ENCODE results near the gene CD63. TPM values are rescaled to one million over a fixed set of nuclear protein-coding genes. Genes with fewer than 3 reads are reported as not detected.

CD63 gene
- total and polyA plus RNA-seq, 5 donors from 2014 or later, result 46.4 to 205 (median 167) TPM

DNA sequence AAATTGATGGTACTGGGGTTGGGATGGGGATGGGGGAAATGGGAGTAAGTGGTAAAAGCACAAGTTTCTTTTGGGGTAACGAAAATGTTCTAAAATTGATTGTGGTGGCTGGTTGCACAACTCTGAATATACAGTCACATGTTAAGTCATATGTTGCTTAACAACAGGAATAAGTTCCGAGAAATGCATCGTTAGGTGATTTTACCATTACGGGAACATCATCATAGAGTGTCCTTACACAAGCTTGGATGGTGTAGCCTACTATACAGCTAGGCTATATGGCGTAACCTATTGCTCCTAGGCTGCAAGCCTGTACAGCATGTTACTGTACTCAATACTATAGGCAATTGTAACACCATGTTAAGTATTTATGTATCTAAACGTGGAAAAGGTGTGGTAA lies 52.1 kb downstream of the CD63 start:
- H3K4me1 Mint-ChIP-seq, result peaks cover 0 to 7% (median 0%) of the 10 kb centered on the region in 4 donors
- Histone ChIP-seq H3K27ac (ENCODE audit: insufficient read depth, low read length, poor library complexity, severe bottlenecking) (no peak overlapping the region), H3K36me3 (ENCODE audit: control insufficient read depth, insufficient read depth, low read length) (no peaks in the 10 kb centered on the region), H3K4me3 (ENCODE audit: low read depth, low read length) (no peak overlapping the region), H3K9me3 (ENCODE audit: control insufficient read depth in 2 of 2, low read length in 2 of 2) (no peaks in the 10 kb centered on the region), H3K27me3 (ENCODE audit: control insufficient read depth, insufficient read depth, low read length) (peaks cover 11% of the 10 kb centered on the region), H3K4me1 (ENCODE audit: control insufficient read depth, insufficient read depth, low read length, poor library complexity, severe bottlenecking) (no peaks in the 10 kb centered on the region)
- no peaks in the 10 kb centered on the region for H3K9me3 Mint-ChIP-seq
- H3K36me3 Mint-ChIP-seq, result no peaks in the 10 kb centered on the region
- DNase-seq (no peak), ATAC-seq (ENCODE audit: low read depth in 2 of 2) (no peak)
- no peak overlapping the region for H3K27ac Mint-ChIP-seq
- H3K4me3 Mint-ChIP-seq, result no peak overlapping the region
- H3K27me3 Mint-ChIP-seq, result peaks cover 44% of the 10 kb centered on the region

- Mint-ChIP-seq H3K27me3 (peaks cover 41% of the 10 kb centered on the region), H3K4me3 (no peak overlapping the region), H3K36me3 (no peaks in the 10 kb centered on the region), H3K9me3 (no peaks in the 10 kb centered on the region), H3K27ac (peak overlapping the region in 1 of 3 donors; percentile 62), H3K4me1 (no peaks in the 10 kb centered on the region)
- Histone ChIP-seq H3K36me3 (ENCODE audit: control insufficient read depth, insufficient read depth, low read length) (no peaks in the 10 kb centered on the region), H3K4me3 (ENCODE audit: low read depth, low read length) (no peak overlapping the region), H3K27ac (ENCODE audit: insufficient read depth, low read length, poor library complexity, severe bottlenecking) (no peak overlapping the region), H3K9me3 (ENCODE audit: control insufficient read depth in 2 of 2, low read length in 2 of 2) (no peaks in the 10 kb centered on the region), H3K27me3 (ENCODE audit: control insufficient read depth, insufficient read depth, low read length) (peaks cover 11% of the 10 kb centered on the region), H3K4me1 (ENCODE audit: control insufficient read depth, insufficient read depth, low read length, poor library complexity, severe bottlenecking) (no peaks in the 10 kb centered on the region)
- ATAC-seq (ENCODE audit: low read depth in 2 of 2) (no peak), DNase-seq (no peak)
Observed at GRCh38 chr12:55675666-55676065, 53.1 kb downstream of the CD63 start.

Other genes with a start within 250 kb of the CD63 start
- gene OR6C68, start 236.6 kb downstream of the CD63 start, total RNA-seq, result not detected
- gene OR6C68, start 236.6 kb downstream of the CD63 start, polyA plus RNA-seq, result not detected
- gene OR6C4, start 179.4 kb downstream of the CD63 start, total RNA-seq, result not detected
- not detected for gene OR6C4, start 179.4 kb downstream of the CD63 start, polyA plus RNA-seq
- gene OR2AP1, start 156.5 kb downstream of the CD63 start, total RNA-seq, result 0.25 TPM
- gene OR2AP1, start 156.5 kb downstream of the CD63 start, polyA plus RNA-seq, result not detected
- not detected for gene OR10P1, start 92.1 kb downstream of the CD63 start, total RNA-seq
- gene OR10P1, start 92.1 kb downstream of the CD63 start, polyA plus RNA-seq, result not detected
- 0.76 TPM for gene ITGA7, start 21.1 kb downstream of the CD63 start, total RNA-seq
- under 1 TPM in 1 of 4 donors, not detected in 3; 0.29 TPM for gene ITGA7, start 21.1 kb downstream of the CD63 start, polyA plus RNA-seq
- 60.1 TPM for gene BLOC1S1, start 13.0 kb downstream of the CD63 start, total RNA-seq
- 100 to 1,000 TPM in 3 of 4 donors, 10 to 100 TPM in 1; 83.6 to 128 (median 112) TPM for gene BLOC1S1, start 13.0 kb downstream of the CD63 start, polyA plus RNA-seq
- 10.1 TPM for gene RDH5, start 8.6 kb downstream of the CD63 start, total RNA-seq
- gene RDH5, start 8.6 kb downstream of the CD63 start, polyA plus RNA-seq, result 1 to 10 TPM in 3 of 4 donors, under 1 TPM in 1; 0.94 to 1.6 (median 1.4) TPM
- gene GDF11, start 14.1 kb upstream of the CD63 start, total RNA-seq, result 7.4 TPM
- 1 to 10 TPM in 1 of 4 donors, under 1 TPM in 3; 0.56 to 1.2 (median 0.66) TPM for gene GDF11, start 14.1 kb upstream of the CD63 start, polyA plus RNA-seq
- gene SARNP, start 88.7 kb upstream of the CD63 start, total RNA-seq, result 49.3 TPM
- 100 to 1,000 TPM; 109 to 159 (median 134) TPM for gene SARNP, start 88.7 kb upstream of the CD63 start, polyA plus RNA-seq
- 17.8 TPM for gene ORMDL2, start 89.0 kb upstream of the CD63 start, total RNA-seq
- gene ORMDL2, start 89.0 kb upstream of the CD63 start, polyA plus RNA-seq, result 100 to 1,000 TPM; 132 to 199 (median 140) TPM
- 19.7 TPM for gene DNAJC14, start 100.6 kb upstream of the CD63 start, total RNA-seq
- gene DNAJC14, start 100.6 kb upstream of the CD63 start, polyA plus RNA-seq, result 10 to 100 TPM; 38.3 to 43.0 (median 42.3) TPM
- gene MMP19, start 113.9 kb upstream of the CD63 start, total RNA-seq, result not detected
- gene MMP19, start 113.9 kb upstream of the CD63 start, polyA plus RNA-seq, result not detected
- 34.0 TPM for gene PYM1, start 198.9 kb upstream of the CD63 start, total RNA-seq
- 100 to 1,000 TPM in 3 of 4 donors, 10 to 100 TPM in 1; 99.3 to 123 (median 114) TPM for gene PYM1, start 198.9 kb upstream of the CD63 start, polyA plus RNA-seq
- 1,086 TPM for gene DGKA, start 202.2 kb upstream of the CD63 start, total RNA-seq
- gene DGKA, start 202.2 kb upstream of the CD63 start, polyA plus RNA-seq, result 100 to 1,000 TPM; 225 to 284 (median 253) TPM
- gene PMEL, start 237.0 kb upstream of the CD63 start, total RNA-seq, result 0.69 TPM
- under 1 TPM in 3 of 4 donors, not detected in 1; 0.52 to 0.86 (median 0.57) TPM for gene PMEL, start 237.0 kb upstream of the CD63 start, polyA plus RNA-seq
- 28.0 TPM for gene CDK2, start 237.8 kb upstream of the CD63 start, total RNA-seq
- gene CDK2, start 237.8 kb upstream of the CD63 start, polyA plus RNA-seq, result 10 to 100 TPM in 2 of 4 donors, 1 to 10 TPM in 2; 8.4 to 12.6 (median 10.0) TPM
- 60.8 TPM for gene RAB5B, start 245.1 kb upstream of the CD63 start, total RNA-seq
- gene RAB5B, start 245.1 kb upstream of the CD63 start, polyA plus RNA-seq, result 10 to 100 TPM; 66.8 to 73.4 (median 68.3) TPM

All from CD4-positive, CD25-positive, alpha-beta regulatory T cell (primary cell).